Measurements from ENCODE around the gene FSHR.

The FSHR gene

DNA sequence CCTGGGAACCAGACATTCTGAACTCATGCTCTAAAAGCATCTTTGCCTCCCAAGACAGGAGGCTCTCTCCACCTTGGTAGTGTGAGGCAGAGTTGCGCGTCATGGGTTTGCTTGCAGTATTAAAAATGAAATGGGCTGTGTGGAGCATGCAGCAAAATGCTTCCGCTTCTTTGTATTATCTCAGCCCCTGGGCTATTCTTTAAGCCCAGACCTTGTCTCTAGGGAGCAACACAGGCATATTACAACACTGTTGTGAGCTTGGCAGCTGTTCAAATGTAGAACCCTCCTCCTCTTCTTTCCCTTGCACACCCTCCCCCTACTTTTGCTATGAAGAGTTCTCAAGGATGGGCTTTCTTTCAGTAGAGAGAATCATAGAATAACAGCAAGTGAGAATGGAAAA, 213.7 kb downstream of the FSHR start:
- H3K27me3 ChIP-seq (ENCODE audit: insufficient read depth, poor library complexity, severe bottlenecking): peaks cover 11% of the 10 kb centered on the region
- H3K4me3 ChIP-seq (replicated peaks; ENCODE audit: insufficient read depth, low read length): no peak overlapping the region
- H3K27ac ChIP-seq (replicated peaks): no peak overlapping the region
- TF ChIP-seq, protein P1, sequence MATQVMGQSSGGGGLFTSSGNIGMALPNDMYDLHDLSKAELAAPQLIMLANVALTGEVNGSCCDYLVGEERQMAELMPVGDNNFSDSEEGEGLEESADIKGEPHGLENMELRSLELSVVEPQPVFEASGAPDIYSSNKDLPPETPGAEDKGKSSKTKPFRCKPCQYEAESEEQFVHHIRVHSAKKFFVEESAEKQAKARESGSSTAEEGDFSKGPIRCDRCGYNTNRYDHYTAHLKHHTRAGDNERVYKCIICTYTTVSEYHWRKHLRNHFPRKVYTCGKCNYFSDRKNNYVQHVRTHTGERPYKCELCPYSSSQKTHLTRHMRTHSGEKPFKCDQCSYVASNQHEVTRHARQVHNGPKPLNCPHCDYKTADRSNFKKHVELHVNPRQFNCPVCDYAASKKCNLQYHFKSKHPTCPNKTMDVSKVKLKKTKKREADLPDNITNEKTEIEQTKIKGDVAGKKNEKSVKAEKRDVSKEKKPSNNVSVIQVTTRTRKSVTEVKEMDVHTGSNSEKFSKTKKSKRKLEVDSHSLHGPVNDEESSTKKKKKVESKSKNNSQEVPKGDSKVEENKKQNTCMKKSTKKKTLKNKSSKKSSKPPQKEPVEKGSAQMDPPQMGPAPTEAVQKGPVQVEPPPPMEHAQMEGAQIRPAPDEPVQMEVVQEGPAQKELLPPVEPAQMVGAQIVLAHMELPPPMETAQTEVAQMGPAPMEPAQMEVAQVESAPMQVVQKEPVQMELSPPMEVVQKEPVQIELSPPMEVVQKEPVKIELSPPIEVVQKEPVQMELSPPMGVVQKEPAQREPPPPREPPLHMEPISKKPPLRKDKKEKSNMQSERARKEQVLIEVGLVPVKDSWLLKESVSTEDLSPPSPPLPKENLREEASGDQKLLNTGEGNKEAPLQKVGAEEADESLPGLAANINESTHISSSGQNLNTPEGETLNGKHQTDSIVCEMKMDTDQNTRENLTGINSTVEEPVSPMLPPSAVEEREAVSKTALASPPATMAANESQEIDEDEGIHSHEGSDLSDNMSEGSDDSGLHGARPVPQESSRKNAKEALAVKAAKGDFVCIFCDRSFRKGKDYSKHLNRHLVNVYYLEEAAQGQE (IDR thresholded peaks at IDR 0.05; ENCODE audit: insufficient replicate concordance, low read depth): no peak
- TF ChIP-seq SPI1 (IDR thresholded peaks at IDR 0.05; ENCODE audit: borderline replicate concordance, low read depth): no peak
- no peak for TF ChIP-seq POLR2AphosphoS5 (IDR thresholded peaks at IDR 0.05; ENCODE audit: low read depth)
- peak in 1 of 2 experiments; percentile 1 for DNase-seq (ENCODE audit: low read depth in 1 of 2, low spot score in 1 of 2)

DNA sequence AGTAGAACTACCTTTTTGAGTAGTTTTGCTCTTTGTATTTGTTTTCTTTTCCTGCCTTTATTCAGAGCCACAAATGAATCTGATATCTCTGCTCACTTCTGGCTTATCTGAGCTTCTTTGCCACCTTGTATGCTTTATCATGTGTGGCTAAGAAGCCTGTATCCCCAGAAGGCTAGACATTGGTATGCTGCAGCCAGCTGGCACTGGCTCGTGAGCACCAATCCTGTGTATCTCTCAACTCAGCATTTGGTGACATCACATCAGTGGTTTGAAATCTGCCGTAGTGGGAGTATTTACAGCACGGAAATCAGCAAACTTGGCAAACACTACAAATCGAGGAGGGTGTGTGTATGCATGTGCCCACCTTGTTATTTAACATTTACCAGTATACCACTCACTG, 215.1 kb downstream of the FSHR start:
- no peak for DNase-seq (ENCODE audit: low read depth in 1 of 2, low spot score in 1 of 2)
- Histone ChIP-seq H3K27me3 (ENCODE audit: insufficient read depth, poor library complexity, severe bottlenecking) (peaks cover 9% of the 10 kb centered on the region), H3K4me3 (replicated peaks; ENCODE audit: insufficient read depth, low read length) (no peak overlapping the region), H3K27ac (replicated peaks) (no peak overlapping the region)
- TF ChIP-seq, protein P1 (IDR thresholded peaks at IDR 0.05; ENCODE audit: insufficient replicate concordance, low read depth): no peak
- no peak for TF ChIP-seq POLR2AphosphoS5 (IDR thresholded peaks at IDR 0.05; ENCODE audit: low read depth)
- TF ChIP-seq, protein P2, sequence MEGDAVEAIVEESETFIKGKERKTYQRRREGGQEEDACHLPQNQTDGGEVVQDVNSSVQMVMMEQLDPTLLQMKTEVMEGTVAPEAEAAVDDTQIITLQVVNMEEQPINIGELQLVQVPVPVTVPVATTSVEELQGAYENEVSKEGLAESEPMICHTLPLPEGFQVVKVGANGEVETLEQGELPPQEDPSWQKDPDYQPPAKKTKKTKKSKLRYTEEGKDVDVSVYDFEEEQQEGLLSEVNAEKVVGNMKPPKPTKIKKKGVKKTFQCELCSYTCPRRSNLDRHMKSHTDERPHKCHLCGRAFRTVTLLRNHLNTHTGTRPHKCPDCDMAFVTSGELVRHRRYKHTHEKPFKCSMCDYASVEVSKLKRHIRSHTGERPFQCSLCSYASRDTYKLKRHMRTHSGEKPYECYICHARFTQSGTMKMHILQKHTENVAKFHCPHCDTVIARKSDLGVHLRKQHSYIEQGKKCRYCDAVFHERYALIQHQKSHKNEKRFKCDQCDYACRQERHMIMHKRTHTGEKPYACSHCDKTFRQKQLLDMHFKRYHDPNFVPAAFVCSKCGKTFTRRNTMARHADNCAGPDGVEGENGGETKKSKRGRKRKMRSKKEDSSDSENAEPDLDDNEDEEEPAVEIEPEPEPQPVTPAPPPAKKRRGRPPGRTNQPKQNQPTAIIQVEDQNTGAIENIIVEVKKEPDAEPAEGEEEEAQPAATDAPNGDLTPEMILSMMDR (IDR thresholded peaks at IDR 0.05; ENCODE audit: insufficient read depth, low read length): no peak
- TF ChIP-seq SPI1 (IDR thresholded peaks at IDR 0.05; ENCODE audit: borderline replicate concordance, low read depth): no peak
- TF ChIP-seq GABPA (IDR thresholded peaks at IDR 0.05; ENCODE audit: low read depth): no peak

DNA sequence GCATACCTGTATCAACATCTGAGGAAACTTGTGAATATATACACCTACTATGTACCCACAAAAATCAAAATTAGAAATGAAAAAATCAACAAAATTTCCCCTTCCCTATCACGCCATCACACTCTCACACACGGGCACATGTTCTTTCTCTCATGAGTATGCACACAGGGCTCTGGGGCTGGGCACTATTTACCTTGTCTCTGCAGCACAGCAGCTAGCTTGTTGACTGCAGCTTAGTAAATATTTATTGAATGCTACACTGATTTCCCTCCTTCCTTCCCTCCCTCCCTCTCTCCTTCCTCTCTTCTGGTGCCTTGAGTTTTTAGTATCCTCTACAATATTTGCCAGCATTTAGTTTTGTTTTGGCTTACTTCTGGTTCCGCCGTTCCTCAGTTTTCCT, 216.1 kb downstream of the FSHR start:
- Histone ChIP-seq H3K27ac (replicated peaks) (no peak overlapping the region), H3K27me3 (ENCODE audit: insufficient read depth, poor library complexity, severe bottlenecking) (peaks cover 3% of the 10 kb centered on the region), H3K4me3 (replicated peaks; ENCODE audit: insufficient read depth, low read length) (no peak overlapping the region)
- no peak for DNase-seq (ENCODE audit: low read depth in 1 of 2, low spot score in 1 of 2)
- TF ChIP-seq POLR2AphosphoS5 (IDR thresholded peaks at IDR 0.05; ENCODE audit: low read depth): no peak
- TF ChIP-seq, protein P2 (IDR thresholded peaks at IDR 0.05; ENCODE audit: insufficient read depth, low read length): no peak
- TF ChIP-seq, protein P1 (IDR thresholded peaks at IDR 0.05; ENCODE audit: insufficient replicate concordance, low read depth): no peak

DNA sequence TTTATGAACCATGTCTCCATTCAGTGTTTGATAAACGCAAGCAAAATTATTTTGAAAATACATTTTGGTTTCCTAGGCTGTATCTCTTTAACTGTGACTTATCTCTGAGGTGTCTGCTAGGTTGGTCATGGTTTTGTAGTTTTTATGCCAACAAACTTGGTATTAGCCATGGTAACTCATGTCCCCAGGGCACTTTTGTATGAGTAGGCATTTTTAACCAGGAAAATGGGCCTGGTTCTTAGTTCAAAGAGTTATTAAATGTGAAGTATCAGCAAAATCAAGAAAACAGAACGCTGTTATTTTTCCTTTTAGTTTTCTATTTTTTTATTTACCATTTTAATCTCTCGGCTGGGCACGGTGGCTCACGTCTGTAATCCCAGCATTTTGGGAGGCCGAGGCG, 219.5 kb downstream of the FSHR start:
- TF ChIP-seq GABPA (IDR thresholded peaks at IDR 0.05; ENCODE audit: low read depth): no peak
- TF ChIP-seq, protein P1 (IDR thresholded peaks at IDR 0.05; ENCODE audit: insufficient replicate concordance, low read depth): no peak
- no peak for TF ChIP-seq SPI1 (IDR thresholded peaks at IDR 0.05; ENCODE audit: borderline replicate concordance, low read depth)
- no peak for TF ChIP-seq POLR2AphosphoS5 (IDR thresholded peaks at IDR 0.05; ENCODE audit: low read depth)
- TF ChIP-seq, protein P2 (IDR thresholded peaks at IDR 0.05; ENCODE audit: insufficient read depth, low read length): no peak
- DNase-seq (ENCODE audit: low read depth in 1 of 2, low spot score in 1 of 2): no peak
- H3K27ac ChIP-seq (replicated peaks): no peak overlapping the region
- no peak overlapping the region for H3K4me3 ChIP-seq (replicated peaks; ENCODE audit: insufficient read depth, low read length)
- H3K27me3 ChIP-seq (ENCODE audit: insufficient read depth, poor library complexity, severe bottlenecking): peaks cover 3% of the 10 kb centered on the region

All from HL-60 (cell line).